GM19328 (cell line): ENCODE results near the gene ZSWIM8.
"Not testable (repeated sequence)": the region's sequence is repeated elsewhere in the genome, so short reads cannot be mapped to it uniquely, and the experiment has no call there.

Experiments
- ATAC-seq: cut with Tn5 transposase; IDR thresholded peaks from one replicate; pipeline ENCODE4 v1.9.1; 2021; ENCODE audit warnings: mild to moderate bottlenecking, moderate library complexity; ENCODE audit not compliant: unreplicated experiment

Gene ZSWIM8

GRCh38 chr10:73814276-73814895, 29.0 kb downstream of the ZSWIM8 start:
- no peak for ATAC-seq

- ATAC-seq, result no peak
Observed at GRCh38 chr10:73814896-73815718, 29.7 kb downstream of the ZSWIM8 start.

DNA sequence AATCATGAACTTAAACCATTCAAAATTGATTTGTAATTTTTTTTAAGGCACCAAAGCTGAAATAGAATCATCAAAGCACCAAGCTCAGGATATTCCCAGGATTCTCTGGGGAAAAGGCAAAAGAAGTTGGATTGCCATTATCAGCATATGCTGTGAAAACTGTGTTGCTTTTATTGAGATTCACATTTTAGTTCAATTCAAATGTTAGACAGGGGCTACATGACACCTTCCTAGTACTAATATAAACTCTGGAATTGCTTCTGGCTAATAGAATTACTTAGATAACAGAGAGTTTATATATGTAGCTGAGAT, 30.3 kb downstream of the ZSWIM8 start:
- ATAC-seq, result no peak

- ATAC-seq, result no peak
Observed at GRCh38 chr10:73816917-73817729, 31.7 kb downstream of the ZSWIM8 start.

DNA sequence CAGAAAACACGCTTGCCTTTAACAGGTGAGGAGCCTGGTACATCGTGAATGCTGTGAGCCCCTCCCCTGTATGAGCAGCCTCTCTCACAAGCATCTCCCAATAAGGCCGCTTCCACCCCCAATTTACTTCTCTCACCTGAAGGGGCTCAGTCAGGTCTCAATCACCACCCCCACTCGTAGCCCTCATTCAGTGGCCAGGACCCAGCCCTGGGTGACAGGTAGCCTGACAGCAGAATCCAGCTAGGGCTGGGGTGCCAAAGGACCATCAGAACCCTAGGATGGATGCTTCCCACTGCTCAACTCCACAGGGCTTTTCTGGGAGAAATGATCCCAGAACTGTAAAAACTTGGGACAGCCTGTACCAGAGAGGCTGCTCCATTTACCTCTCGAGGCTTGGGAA, 32.4 kb downstream of the ZSWIM8 start:
- ATAC-seq, result no peak

GRCh38 chr10:73818402-73818801, 33.0 kb downstream of the ZSWIM8 start:
- no peak for ATAC-seq

- ATAC-seq, result no peak
Observed at GRCh38 chr10:73819081-73819480, 33.7 kb downstream of the ZSWIM8 start.

- ATAC-seq, result no peak
Observed at GRCh38 chr10:73819513-73820093, 34.2 kb downstream of the ZSWIM8 start.

GRCh38 chr10:73823391-73823790, 38.0 kb downstream of the ZSWIM8 start:
- ATAC-seq, result no peak

DNA sequence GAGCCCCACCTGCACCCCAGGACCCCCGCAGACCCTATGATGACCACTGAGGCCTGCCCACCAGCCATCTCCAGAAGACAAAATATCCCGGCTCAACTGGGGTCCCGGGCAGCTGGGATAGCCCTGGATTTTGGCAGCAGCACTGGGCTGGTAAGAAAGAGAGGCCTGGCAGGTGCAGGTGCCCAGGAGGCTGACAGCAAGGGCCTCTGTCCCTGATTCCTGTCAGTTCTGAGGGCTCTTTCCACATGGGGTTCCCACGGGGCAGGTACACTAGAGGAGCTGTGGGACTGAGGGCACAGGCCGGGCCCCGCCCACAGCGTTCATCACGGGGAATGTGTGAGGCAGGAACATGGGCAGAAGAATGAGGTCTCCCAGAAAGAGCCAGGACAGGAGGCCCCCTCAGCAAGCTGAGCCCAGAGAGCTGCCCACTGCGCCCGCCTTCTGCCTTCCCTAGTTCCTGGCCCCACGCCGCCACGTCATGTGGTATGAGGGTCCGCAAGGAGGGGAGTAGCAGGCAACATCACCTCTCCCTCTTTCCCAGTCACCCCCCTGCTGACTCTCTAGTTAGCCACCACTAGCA, 38.8 kb downstream of the ZSWIM8 start:
- ATAC-seq, result no peak

DNA sequence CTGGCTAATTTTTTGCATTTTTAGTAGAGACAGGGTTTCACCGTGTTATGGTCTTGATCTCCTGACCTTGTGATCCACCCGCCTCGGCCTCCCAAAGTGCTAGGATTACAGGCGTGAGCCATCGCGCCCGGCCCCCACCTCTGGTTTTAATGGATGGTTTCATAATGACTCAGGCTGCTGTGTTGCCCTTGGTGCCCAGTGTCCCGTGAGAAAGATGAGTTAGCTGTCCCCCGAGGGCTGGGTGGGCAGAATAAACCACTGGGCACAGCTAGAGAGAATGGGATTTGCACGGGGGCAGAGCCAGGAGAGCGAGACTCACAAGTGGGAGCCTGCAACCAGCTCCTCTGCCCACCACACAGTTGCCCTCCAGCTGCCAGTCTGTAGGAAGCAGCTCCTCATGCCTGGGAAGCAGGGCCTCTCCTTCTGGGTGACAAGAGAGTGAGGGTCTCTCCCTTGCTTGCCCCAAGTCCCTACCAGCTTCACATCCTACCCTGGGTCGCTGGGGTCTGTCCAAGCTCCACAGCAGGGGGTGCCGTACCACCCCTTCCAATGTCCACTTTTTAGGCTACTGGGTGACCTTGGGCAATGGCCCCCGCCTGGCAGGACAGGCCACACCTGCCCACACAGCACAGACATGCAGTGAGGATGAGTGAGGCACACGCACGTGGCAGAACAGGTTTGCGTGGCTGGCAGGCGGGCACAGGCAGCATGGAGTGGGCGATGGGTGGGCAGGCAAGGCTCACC, 42.1 kb downstream of the ZSWIM8 start:
- no peak for ATAC-seq

DNA sequence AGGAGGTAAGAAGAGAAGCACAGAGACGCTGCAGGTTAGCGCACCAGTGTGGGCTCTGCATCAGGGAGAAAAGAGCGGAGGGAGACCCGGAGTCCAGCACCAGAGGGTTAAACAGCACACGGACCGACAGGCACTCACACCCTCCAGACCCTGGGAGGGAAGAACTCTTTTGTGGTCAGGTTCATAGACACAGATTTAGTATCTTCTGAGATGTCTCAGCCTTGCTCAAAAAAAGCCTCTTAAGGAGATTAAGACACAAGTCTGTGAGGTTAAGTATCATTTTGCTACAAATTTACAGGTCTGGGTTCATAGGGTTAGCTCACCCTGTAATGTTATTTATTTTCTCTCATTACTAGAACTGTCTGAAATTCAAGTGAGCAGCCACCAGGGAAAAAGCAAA, 42.8 kb downstream of the ZSWIM8 start:
- ATAC-seq, result no peak

GRCh38 chr10:73829090-73829489, 43.7 kb downstream of the ZSWIM8 start:
- ATAC-seq, result not testable (repeated sequence)

GRCh38 chr10:73836427-73836980, 51.1 kb downstream of the ZSWIM8 start:
- no peak for ATAC-seq

DNA sequence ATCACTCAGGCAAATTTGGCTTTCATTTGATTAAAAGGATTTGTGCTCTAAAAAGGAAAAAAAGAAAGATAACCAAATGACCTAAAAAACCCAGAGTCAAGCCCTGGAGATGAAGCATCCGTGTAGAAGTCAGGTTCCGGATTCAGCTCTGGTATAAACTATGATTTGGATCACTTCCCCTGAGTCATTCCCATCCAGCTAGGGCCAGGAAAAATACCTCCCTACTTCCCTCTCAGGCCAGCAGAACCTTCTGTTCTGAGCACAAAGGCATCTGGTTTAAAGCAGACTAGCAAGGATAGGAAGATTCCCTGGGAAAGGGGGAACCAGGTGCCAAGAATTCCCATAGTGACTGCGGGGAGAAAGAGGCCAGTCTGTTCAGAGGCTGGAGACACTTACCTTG, 51.7 kb downstream of the ZSWIM8 start:
- ATAC-seq, result no peak

DNA sequence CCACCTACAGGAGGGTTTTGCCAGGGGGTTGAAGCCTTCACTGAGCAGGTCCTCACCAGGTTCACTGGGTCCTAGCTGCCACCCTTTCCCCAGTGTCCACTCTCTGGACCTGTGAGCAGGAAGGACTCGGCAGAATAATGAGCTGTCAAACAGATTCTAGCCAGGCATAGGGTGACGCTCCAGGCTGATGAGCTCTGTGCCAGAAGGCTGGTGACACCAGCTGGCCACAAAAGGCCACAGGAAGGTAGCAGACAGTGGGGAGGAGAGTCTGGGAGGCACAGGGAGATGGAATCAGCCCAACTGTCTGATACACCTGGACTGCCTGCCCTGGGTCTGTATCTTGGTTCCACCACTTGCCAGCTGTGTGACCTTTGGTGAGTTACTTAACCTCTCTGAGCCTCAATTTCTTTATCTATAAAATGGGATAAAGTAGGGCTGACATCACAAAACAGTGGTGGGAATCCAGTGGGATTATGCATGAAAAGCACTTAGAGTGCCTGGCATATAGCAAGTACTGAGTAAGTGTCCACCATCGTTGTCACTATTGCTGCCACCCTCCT, 52.7 kb downstream of the ZSWIM8 start:
- ATAC-seq, result no peak

DNA sequence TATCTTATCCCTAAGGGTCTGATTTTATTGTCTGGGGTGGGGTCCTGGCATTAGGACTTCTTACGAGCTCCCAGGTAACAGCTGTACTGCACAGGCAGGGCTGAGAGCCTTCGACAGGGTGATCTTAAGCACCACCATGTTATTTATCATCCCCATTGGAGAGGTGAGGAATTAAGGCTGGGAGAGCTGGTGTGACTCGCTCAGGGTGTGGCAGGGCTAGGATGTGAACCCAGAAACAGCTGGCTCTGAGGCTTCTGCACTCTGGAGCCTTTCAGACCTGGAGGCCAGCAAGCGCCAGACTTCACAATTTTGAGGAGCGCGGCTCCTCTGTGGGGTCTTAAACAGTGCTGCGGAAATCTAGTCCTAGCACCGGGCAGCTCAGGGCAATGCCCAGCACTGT, 53.4 kb downstream of the ZSWIM8 start:
- no peak for ATAC-seq

DNA sequence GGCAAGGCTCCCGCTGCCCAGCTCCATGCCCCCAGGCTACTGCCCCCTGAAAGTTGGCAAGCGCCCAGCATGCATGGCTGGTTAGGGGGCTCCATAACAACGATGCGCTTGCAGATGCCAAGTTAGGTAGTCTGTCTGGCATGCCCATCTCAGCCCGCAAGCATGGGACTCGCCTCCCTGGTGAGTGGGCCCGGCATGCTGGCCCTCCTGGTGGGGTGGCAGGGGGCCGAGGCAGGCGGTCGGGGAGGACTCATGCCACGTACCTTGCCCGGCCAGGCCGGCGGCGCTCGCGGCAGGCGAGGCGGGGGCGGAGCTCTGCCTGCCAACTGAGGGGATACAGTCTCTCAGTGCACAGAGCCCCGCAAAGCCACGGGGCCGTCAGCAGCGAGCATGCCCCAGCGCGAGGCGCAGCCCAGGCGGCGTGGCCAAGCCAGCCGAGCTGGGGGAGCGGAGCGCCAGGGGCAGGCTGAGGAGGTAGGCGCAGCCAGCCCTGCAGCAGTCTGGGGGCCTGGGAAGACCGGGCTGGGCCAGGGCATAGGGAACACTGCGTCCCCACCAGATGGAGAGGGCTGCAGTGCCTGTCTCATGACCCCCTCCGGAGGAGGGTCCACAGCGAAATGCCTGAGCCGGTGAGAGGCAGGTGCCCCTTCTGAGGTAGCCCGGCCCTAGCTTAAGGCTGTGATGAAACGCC, 54.0 kb downstream of the ZSWIM8 start:
- no peak for ATAC-seq

DNA sequence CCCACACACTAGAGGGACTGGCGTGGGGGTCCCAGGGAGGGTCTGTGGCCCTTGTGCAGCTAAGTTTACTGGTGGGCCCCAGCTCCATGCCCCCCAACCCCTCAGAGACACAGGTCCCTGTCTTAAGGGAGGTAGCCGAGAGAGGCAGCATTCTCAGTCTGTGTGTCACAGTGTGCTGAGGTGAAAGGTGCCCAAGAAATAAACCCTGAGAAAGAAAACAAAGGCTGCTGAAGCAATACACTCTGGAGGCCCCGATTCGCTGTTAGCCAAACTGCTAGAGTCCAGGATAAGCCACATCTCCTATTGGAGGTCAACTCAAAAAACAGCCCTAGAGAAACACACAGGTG, 54.6 kb downstream of the ZSWIM8 start:
- no peak for ATAC-seq
